Left ventricle myocardium inferior (tissue), 1 donor: ENCODE results near the gene CFAP45. TPM values are rescaled to one million over a fixed set of nuclear protein-coding genes. Genes with fewer than 3 reads are reported as not detected.

ENCODE experiments used
- DNase-seq: peaks from one replicate; pipeline ENCODE4 v3.0.0-alpha.2; 2020
- H3K27ac ChIP-seq: fragments of 200-600 bp; replicated peaks from 2 replicates; pipeline ENCODE4 v1.8.0; 2021
- H3K27me3 ChIP-seq: fragments of 200-600 bp; 2 replicates; pipeline ENCODE4 v1.8.0; 2021; ENCODE audit warnings: low read depth
- H3K36me3 ChIP-seq: fragments of 200-600 bp; 2 replicates; pipeline ENCODE4 v1.8.0; 2021
- H3K4me1 ChIP-seq: fragments of 200-600 bp; 2 replicates; pipeline ENCODE4 v1.8.0; 2021
- H3K4me3 ChIP-seq: fragments of 200-600 bp; 2 replicates; pipeline ENCODE4 v1.8.0; 2021; ENCODE audit warnings: mild to moderate bottlenecking, moderate library complexity
- H3K9me3 ChIP-seq: fragments of 200-600 bp; replicated peaks from 2 replicates; pipeline ENCODE4 v1.8.0; 2021
- CTCF ChIP-seq: fragments of 200-600 bp; IDR thresholded peaks from 2 replicates; pipeline ENCODE4 v1.8.0; 2021; ENCODE audit warnings: antibody characterized with exemption, mild to moderate bottlenecking, borderline replicate concordance
- intact Hi-C: fragments of 100-400 bp; cut with micrococcal nuclease; formaldehyde crosslinking; loops from one replicate; pipeline ENCODE4 v1.11.0; 2022
- total RNA-seq: library from RNA; stranded (reverse); fragmentation: NEBNext Ultra II Directional; extraction: Animal tissue kit (Norgen Biotek cat#: 25700); gene quantifications from one replicate; pipeline ENCODE4 v1.2.1, GENCODE V29; 2021
- donor health status: DM: no; HTN: yes; CAD: no; lungs with severe emphysema.

Gene CFAP45
- total RNA-seq, 1 donor from 2014 or later, result 1.1 TPM

DNA sequence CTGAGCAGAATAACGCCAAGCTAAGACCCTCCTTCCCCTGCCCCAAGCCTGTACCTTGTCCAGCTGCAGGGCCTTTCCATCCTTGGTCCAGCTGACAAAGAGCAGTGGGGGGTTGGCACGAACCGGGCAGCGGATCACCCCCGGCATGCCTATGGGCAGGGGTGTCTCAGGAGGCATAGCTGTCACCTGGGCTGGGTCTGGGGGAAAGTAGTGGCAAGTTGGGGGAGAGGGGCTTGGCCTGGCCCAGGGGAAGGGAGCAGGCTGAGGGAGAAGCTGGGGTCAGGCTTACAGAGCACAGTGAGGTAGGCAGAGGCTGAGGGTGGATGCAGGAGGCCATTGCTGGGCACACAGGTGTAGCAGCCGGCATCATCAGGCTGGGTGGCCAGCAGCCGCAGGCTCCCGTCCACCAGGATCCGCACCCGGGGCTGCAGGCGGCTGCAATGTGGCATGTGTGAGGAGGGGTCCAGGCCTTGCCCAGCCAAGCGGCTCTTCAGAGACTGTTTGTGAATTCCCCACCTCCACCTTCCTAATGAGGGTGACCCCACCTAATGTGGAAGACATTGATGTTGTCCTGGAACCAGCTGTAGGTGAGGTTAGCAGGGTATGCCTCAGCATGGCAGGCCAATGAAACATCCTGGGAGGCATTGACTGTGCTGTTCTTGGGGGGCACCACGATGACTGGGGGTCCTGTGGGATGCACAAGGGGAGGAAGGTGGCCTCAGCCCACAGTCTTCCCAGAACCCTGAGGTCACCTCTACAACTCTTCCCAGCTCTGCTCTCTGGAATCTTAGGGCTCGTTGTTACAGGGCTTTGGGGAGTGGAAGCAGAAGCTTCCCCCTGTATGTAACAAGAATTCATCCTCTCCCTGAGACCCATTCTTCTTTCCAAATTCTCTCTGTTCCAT lies 34.4 kb upstream of the CFAP45 start:
- Histone ChIP-seq H3K27ac (no peak overlapping the region), H3K36me3 (no peaks in the 10 kb centered on the region), H3K4me1 (peaks cover 12% of the 10 kb centered on the region), H3K9me3 (no peaks in the 10 kb centered on the region), H3K27me3 (no peaks in the 10 kb centered on the region), H3K4me3 (no peak overlapping the region)
- intact Hi-C loops, result no loop called here
- no peak for DNase-seq
- no peak for TF ChIP-seq CTCF

- no peak overlapping the region for H3K27ac ChIP-seq
- peaks cover 12% of the 10 kb centered on the region for H3K4me1 ChIP-seq
- no peaks in the 10 kb centered on the region for H3K9me3 ChIP-seq
- no peak for DNase-seq
- intact Hi-C loops, result no loop called here
- no peak for TF ChIP-seq CTCF
- H3K27me3 ChIP-seq, result no peaks in the 10 kb centered on the region
- no peaks in the 10 kb centered on the region for H3K36me3 ChIP-seq
- no peak overlapping the region for H3K4me3 ChIP-seq
Measured at GRCh38 chr1:159933347-159933746, 33.4 kb upstream of the CFAP45 start.

- intact Hi-C loops, result no loop called here
- Histone ChIP-seq H3K4me1 (peaks cover 12% of the 10 kb centered on the region), H3K27ac (no peak overlapping the region), H3K4me3 (no peak overlapping the region), H3K27me3 (no peaks in the 10 kb centered on the region), H3K9me3 (no peaks in the 10 kb centered on the region), H3K36me3 (no peaks in the 10 kb centered on the region)
- TF ChIP-seq CTCF, result no peak
- no peak for DNase-seq
Measured at GRCh38 chr1:159932296-159933285, 32.6 kb upstream of the CFAP45 start.

- Histone ChIP-seq H3K36me3 (no peaks in the 10 kb centered on the region), H3K9me3 (no peaks in the 10 kb centered on the region), H3K27ac (no peak overlapping the region), H3K27me3 (no peaks in the 10 kb centered on the region), H3K4me1 (peaks cover 8% of the 10 kb centered on the region), H3K4me3 (no peak overlapping the region)
- intact Hi-C loops, result no loop called here
- TF ChIP-seq CTCF, result no peak
- no peak for DNase-seq
Measured at GRCh38 chr1:159931795-159932173, 31.8 kb upstream of the CFAP45 start.

DNA sequence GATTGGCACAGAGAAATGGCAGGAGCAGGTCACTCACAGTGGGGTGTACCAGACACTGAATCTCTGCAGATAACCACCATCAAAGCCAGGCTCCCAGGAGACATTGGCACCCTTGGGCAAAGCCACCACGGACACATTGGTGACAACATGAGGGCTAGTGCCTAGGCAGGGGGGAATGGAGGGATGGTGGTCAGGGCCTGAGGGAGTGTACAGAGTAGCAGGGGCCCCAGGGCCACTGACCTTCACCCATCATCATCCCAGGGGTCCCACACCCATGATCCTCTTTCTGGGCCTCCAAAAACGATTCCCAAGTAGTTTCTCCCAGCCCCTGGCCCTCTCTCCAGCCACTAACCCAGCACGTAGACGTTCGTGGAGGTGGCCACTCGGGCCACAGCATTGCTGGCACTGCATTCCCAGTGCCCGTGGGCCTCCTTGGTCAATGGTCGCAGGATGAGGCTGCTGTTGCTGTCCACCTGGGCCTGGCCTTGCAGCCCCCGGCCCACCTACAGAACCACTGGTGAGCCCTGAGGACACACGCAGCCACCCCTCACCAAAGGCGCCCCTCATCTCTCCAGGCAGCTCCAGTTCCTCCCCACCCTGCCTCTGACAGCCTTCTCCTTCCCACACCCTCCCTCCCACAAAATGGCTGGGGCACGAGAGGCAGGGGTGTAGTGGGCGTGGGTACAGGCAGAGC lies 31.3 kb upstream of the CFAP45 start:
- DNase-seq, result no peak
- Histone ChIP-seq H3K36me3 (no peaks in the 10 kb centered on the region), H3K27ac (no peak overlapping the region), H3K9me3 (no peaks in the 10 kb centered on the region), H3K27me3 (no peaks in the 10 kb centered on the region), H3K4me3 (no peak overlapping the region), H3K4me1 (peaks cover 7% of the 10 kb centered on the region)
- TF ChIP-seq CTCF, result no peak
- intact Hi-C loops, result no loop called here
